WTC11 (cell line): Measurements from ENCODE around the gene XPO6.

ENCODE experiments used
- GTF2I ChIP-seq: fragments of 250-450 bp; sonication (Bioruptor Pico); conservative IDR thresholded peaks from 2 replicates; pipeline ENCODE4 v1.4.0; 2021; ENCODE audit warnings: mild to moderate bottlenecking
- NFYB ChIP-seq: sonication (generic); formaldehyde crosslinking; conservative IDR thresholded peaks from 2 replicates; pipeline ENCODE4 v1.8.0; 2022; ENCODE audit warnings: low read depth, missing genetic modification reagents
- USF1 ChIP-seq: sonication (generic); formaldehyde crosslinking; IDR thresholded peaks from 2 replicates; pipeline ENCODE4 v1.8.0; 2022; ENCODE audit warnings: mild to moderate bottlenecking, missing genetic modification reagents
- TF ChIP-seq, protein P1 (sequence below): sonication (generic); formaldehyde crosslinking; conservative IDR thresholded peaks from 2 replicates; pipeline ENCODE4 v1.8.1; 2022; ENCODE audit warnings: mild to moderate bottlenecking, missing genetic modification reagents
- TF ChIP-seq, protein P2 (sequence below): sonication (generic); formaldehyde crosslinking; IDR thresholded peaks from 2 replicates; pipeline ENCODE4 v1.8.0; 2022; ENCODE audit warnings: mild to moderate bottlenecking, missing genetic modification reagents
- TF ChIP-seq, protein P3 (sequence below): fragments of 200-600 bp; IDR thresholded peaks from 2 replicates; pipeline ENCODE4 v1.8.0; 2022; ENCODE audit warnings: antibody characterized with exemption

GRCh38 chr16:28218109-28218508 is 6.3 kb upstream of the XPO6 start:
- TF ChIP-seq GTF2I (no peak), NFYB (CRISPR knock-in tag) (no peak), USF1 (CRISPR knock-in tag) (no peak)
- TF ChIP-seq, protein P1, sequence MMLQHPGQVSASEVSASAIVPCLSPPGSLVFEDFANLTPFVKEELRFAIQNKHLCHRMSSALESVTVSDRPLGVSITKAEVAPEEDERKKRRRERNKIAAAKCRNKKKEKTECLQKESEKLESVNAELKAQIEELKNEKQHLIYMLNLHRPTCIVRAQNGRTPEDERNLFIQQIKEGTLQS (CRISPR knock-in tag) = no peak
- TF ChIP-seq, protein P2, sequence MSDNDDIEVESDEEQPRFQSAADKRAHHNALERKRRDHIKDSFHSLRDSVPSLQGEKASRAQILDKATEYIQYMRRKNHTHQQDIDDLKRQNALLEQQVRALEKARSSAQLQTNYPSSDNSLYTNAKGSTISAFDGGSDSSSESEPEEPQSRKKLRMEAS = no peak
- TF ChIP-seq, protein P3, sequence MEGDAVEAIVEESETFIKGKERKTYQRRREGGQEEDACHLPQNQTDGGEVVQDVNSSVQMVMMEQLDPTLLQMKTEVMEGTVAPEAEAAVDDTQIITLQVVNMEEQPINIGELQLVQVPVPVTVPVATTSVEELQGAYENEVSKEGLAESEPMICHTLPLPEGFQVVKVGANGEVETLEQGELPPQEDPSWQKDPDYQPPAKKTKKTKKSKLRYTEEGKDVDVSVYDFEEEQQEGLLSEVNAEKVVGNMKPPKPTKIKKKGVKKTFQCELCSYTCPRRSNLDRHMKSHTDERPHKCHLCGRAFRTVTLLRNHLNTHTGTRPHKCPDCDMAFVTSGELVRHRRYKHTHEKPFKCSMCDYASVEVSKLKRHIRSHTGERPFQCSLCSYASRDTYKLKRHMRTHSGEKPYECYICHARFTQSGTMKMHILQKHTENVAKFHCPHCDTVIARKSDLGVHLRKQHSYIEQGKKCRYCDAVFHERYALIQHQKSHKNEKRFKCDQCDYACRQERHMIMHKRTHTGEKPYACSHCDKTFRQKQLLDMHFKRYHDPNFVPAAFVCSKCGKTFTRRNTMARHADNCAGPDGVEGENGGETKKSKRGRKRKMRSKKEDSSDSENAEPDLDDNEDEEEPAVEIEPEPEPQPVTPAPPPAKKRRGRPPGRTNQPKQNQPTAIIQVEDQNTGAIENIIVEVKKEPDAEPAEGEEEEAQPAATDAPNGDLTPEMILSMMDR = no peak
